SIG-M5 treated with dmso at 0.1 percent for 504 hours (cell line): ENCODE data around the gene ARL14.
"Not testable (repeated sequence)": the region's sequence is repeated elsewhere in the genome, so short reads cannot be mapped to it uniquely, and the experiment has no call there.

Source experiments
- DNase-seq: peaks from one replicate; lab custom pipeline; 2025; ENCODE audit not compliant: unreplicated experiment; lab: John Stamatoyannopoulos, UW

ARL14 gene

DNA sequence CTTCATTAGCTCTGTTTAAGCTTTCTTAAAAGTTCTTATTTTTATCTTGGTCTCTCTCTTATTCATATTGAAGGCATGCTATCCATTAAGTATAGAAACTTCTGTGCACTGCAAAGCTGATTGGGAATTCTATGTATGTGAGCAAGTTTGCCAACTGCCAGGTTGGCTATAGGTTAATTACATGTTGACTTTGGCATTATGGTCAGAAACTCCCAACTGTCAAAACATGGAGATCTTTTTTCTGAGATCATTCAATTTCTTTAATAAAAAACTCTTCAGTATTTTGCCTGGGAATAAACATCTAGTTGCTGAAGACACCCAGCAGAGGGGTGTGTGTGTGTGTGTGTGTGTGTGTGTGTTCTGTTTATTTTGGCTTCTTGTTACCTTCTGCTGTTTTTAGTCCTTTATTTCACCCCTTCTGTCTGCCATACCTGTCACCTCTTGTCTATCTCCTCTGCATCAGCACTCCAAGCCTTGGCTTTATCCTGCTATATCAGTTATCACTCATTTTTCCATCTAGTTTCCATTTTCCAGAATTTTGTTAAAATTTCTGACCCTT, 1.3 kb upstream of the ARL14 start:
- DNase-seq: no peak

DNA sequence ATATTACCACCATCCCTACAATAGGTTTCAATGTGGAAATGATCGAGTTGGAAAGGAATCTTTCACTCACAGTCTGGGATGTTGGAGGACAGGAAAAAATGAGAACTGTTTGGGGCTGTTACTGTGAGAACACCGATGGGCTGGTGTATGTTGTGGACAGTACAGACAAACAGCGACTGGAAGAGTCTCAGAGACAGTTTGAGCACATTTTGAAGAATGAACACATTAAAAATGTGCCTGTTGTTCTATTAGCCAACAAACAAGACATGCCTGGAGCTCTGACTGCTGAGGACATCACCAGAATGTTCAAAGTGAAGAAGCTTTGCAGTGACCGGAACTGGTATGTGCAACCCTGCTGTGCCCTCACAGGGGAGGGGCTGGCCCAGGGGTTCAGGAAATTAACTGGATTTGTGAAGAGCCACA, 510 bp downstream of the ARL14 start:
- DNase-seq: no peak

DNA sequence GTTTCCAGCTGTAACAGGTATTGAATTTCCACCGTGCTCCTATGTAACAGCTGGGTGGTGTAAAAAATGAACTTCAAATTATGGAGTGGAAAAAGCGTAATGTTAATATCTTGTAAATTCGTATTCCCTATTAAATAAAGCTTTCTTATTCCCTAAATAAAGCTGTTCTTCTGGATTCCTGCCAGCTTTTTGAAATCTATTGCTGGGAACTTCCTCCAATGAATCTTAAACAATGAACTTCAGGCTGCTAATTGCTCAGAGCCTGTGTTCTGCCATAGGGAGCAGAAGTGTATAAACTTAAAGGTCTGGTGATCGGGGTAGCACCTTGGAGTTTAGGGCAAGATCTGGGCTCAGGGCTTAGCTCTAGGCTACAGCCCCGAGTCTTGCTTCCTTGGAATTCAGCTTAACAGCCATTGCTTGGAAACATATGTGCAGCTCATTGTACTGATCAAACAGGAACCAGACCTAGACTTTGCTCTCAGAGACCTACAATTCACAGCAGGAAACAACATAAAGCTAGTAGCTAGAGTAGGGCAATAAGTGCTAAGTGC, 1.4 kb downstream of the ARL14 start:
- no peak for DNase-seq

DNA sequence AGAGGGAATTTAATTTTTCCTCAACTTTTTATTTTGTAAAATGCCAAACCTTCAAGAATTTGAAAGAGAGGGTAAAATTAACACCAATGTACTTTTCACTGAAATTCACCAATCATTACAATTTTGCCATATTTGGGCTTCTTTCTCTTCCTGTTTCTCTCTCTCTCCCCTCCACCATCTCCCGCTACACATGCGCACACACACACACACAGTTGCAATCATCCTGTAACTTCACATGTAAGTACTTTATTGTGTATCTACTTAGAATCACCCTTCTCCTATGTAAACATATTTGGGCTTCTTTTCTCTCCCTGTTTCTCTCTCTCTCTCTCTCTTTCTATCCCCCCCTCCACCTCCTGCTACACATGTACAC, 7.4 kb downstream of the ARL14 start:
- DNase-seq: no peak

DNA sequence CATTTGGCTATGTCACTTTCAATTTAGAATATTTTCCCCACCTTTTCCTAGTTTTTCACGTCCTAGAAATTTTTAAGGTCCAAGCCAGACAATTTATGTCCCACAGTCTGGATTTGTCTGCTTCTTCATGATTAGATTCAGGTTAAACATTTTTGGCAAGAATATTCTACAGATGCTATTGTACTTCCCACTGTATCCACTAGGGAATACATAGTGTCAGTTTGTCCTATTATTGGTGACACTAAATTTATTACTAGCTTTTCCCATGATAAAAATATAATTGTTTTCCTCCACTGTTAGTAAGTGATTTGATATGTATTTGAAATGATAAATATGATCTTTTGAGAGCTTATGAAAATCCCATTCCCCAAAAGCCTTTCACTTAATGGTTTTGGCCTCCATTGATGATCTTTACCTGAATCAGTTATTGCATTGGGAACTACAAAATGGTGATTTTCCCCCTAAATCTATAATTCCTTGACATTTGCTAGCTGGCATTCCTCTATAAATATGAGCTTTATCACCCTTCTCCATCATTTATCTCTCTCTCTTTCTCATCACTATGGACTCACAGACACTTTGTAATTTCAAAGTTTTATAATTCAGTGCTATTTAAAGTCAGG, 8.3 kb downstream of the ARL14 start:
- DNase-seq: no peak

DNA sequence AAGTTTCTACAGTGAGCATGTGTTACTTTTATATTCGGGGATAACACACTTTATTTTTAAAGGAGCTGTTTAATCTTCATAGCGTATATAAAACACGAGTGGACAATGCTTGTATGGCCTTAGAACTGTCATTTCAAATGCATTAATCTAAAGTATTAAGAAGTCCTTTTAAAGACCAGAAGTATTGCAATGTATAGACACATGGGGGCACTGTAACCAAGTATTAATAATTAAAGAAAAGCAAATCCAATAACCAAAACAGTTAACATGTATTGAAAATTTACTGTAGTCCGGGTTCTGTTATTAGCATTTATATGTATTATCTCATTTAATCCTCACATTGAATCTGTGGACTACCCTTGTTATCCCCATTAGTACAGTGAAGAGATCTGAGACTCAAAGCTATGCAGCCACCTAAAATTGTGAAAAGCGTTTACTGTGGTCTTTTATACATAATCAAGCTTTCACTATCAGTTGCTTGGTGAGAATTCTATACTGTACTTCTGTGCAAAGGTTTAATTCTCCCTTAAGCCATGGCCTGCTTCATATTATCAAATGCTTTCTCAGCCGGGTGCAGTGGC, 10.1 kb downstream of the ARL14 start:
- DNase-seq: peak; percentile 45

DNA sequence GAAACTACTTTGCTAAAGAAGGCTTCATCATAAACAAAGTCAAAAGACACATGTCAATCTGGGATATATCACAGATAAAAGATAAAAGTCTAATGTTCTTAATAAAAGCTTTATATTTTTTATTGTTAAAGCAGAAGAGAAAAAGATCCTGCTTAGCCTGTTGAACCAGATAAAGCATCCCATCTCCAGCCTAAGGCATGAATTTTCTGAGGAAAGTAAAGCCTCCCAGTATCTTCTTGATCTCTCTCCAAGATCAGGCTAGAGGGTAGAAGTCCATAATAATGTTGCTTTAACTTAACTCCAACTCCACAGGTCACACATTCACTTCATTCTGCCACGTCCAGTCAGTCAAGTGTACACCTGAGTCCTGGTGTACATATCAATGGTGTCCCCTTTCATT, 14.2 kb downstream of the ARL14 start:
- no peak for DNase-seq

DNA sequence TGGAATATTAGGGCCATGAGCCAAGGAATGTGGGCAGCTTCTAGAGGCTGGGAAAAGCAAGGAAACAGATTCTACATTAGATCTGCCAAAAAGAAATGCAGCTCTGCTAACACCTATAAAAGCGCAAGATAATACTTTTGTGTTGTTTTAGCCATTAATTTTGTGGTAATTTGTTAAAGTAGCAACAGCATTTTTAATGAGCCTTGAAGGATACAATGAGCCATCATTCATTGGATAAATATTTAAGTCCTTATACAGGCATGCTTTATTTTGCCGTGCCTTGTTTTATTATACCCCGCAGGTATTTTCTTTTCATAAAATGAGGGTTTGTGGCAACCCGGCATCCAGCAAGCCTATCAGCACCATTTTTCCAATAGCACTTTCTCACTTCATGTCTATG, 15.0 kb downstream of the ARL14 start:
- no peak for DNase-seq

DNA sequence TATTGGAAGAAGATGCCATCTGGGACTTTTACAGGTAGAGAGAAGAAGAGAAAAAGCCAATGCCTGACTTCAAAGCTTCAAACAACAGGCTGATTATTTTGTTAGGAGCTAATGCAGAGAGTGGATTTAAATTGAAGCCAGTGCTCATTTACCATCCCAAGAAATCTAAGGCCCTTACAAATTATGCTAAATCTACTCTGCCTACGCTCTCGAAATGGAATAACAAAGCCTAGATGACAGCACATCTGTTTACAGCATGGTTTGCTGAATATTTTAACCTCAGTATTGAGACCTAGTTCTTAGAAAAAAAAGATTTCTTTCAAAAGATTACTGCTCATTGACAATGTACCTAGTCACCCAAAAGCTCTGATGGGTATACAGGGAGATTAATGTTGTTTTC, 16.2 kb downstream of the ARL14 start:
- no peak for DNase-seq

DNA sequence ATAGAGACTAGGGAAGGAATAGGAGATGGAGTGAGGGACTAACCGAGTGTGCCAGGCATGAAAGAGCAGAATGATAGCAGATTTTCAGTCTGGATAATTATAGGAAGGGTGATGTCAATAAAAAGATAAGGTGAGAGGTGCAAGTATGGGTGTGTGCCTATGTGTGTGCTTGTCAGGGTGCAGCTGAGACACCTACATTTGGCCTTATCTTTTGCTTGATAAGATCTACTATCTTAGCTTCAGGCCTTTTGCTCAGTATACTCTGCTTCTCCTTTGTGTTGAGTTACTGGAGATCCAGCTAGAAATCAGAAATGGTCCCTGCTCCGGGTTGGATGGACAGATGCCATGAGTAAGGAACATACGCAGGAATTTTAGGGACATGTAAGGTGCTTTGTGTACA, 17.4 kb downstream of the ARL14 start:
- no peak for DNase-seq

DNA sequence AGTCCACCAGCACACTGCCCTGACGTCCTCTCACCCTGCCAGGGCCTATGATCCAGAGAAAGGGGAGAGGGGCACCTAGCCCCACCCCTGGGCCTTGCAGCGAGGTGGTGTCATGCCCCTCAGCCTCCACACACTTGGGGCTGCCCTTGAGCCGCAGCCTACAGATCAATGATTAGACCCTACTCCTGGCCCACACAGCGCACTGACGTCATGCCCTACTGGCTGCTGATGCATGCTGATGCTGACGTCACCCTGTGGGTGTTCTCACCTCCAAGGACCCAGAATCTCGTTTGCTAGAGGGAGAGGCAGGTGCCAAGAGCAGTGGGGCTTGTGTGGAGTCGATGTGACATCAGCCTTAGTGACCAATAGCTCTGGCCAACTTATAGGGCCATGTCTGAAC, 18.0 kb downstream of the ARL14 start:
- DNase-seq: no peak

DNA sequence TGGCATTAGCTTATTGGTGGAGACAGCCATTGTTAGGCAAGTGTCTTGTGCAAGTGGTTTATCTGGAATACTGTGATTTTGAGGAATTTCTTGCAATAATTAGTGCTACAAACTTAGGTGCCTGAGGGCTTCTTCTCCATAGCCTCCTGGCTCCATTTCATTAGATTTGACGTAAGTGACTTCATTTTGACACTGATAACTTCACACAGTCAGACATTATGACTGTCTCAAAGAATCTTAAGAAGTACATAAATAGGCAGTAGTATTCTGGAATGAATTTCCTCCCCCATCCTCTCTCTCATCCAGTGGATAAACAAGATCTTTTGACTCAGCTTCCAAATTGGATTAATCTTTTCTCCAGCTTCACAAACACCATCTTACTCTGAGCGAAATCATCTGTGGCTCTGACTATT, 19.0 kb downstream of the ARL14 start:
- no peak for DNase-seq

DNA sequence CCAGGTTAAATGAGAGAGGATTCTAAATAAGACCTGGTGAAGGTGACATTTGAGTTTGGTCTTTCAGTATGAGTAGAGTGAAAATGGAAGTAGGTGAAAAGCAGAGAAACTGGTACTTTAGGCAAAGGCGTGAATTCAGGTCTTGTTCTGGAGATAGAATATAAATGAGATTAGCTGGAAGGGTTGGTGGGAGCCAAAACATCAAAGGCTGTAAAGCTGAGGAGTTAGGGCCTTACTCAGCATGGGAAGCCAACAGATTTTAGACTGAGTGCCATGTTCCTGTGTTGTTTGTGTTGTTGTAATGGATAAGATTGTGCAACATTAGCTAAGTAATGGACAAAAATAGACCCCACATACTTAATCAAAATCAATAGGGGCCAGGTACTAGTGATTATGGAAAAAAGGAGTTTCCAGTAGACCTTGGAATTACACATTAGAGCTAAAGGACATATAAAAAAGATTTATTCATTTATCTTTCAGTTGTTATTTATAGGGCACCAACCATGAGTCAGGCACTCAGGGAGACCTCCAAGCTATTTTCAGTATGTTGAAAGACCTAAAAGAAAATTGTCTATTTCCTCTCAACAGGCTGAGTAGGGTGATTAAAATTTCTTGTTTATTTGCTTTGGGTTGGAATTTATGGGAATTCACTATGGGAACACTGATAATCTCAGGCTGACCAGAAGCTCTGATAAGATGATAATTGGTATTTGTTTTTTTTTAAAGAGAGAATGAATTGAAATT, 20.8 kb downstream of the ARL14 start:
- no peak for DNase-seq

DNA sequence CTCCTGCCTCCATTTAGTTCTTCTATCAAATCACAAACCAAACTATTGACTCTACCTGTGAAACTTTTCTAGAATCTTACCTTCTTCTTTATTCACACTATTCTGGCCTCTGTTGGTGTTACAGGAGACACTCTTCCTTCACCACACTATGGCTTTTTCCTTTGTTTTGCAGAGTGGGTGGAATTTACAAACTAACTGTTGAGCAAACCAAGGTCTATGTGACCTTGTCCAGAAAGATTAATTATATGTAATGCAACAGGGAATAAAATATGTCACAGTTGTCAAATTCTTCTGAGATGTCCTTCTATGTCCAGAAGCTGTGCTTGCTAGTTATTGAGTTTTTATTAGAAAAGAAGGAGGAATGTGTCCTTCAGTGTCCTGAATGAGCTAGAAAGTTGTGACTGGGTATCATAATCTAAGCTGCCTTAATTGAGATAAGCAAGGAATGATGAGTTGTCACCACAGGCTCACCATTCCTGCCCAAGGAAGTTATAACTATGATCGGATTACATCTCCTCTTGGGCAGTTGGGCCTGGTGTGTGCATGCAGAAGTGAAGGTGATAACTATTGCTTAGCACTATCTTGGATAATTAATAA, 21.7 kb downstream of the ARL14 start:
- no peak for DNase-seq

DNA sequence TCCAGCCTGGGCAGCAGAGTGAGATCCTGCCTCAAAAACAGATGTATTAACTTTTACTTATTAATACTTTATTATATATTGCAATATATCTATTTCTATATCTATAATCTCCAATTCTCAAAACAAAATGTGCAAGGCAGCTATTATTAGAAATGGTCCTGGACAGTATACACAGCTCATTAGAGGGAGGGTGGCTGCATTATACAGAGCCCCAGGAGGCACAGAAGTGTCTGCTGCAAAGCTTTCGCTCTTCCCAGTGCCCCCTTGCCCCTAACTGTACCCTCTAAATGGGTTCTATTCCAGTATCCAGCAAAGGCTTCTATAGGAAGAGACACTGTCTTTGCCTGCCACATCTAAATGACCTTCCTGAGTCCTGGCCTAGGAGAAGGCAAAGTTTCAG, 24.5 kb downstream of the ARL14 start:
- no peak for DNase-seq

DNA sequence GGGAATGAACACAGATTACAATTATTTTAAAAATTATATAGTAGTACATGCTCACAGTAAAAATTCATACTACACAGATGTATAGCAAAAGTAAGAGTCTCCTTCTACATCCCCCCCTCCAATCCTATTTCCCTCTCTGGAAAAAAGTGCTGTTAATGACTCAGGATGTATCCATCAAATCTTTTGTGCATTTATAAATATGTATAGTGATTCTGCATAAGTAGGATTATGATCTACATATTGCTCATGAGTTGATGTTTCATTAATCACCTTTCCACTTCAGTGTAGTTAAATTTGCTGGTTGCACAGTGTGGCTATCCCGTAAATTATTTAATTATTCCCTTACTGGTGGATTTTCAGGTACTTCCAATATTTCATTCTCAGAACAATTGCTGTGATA, 25.3 kb downstream of the ARL14 start:
- DNase-seq: no peak

DNA sequence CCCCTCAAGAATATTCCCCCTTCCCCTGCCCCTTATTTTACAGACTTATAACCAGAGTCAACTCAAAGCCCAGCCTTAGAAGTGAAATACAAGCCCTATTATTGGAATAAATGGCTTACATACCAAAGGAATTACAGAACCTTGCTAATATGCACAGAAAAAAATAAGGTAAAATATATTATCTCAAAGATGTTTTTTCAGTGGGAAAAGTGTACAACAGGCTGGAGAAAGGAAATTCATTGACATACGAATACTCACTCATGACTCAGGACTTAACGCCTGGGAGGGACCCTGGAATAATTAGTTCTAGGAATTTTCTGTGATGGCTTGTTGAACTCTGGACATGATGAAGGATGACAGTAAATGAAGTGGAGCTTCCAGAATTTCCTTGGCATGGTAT, 27.0 kb downstream of the ARL14 start:
- DNase-seq: no peak

DNA sequence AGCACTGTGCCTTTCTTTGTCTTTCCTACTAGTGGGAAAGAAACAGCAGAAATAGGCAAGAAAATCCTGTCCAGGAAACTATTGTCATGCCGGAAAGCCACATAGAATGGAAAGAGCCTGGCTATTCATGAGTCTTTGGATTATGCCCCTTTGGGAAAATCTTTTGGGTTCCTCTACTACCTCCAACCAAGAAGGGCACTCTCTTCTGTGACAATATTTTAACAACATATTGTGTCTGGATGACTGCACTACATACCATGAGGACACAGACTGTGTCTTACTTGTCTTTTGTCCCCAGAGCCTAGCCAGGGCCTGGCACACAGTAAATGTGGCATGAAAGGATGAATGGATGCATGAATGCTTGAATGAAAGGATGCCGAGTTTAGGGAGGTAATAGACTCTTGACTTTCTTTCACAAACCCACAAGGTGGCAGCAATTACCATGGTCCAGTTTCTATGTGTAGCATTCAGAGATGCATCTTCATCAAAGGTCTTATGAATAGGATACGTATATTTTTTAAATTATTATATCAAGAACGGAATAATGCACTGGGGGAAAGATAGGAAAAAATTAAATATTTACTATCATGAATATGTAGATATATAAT, 30.3 kb downstream of the ARL14 start:
- peak; percentile 25 for DNase-seq

DNA sequence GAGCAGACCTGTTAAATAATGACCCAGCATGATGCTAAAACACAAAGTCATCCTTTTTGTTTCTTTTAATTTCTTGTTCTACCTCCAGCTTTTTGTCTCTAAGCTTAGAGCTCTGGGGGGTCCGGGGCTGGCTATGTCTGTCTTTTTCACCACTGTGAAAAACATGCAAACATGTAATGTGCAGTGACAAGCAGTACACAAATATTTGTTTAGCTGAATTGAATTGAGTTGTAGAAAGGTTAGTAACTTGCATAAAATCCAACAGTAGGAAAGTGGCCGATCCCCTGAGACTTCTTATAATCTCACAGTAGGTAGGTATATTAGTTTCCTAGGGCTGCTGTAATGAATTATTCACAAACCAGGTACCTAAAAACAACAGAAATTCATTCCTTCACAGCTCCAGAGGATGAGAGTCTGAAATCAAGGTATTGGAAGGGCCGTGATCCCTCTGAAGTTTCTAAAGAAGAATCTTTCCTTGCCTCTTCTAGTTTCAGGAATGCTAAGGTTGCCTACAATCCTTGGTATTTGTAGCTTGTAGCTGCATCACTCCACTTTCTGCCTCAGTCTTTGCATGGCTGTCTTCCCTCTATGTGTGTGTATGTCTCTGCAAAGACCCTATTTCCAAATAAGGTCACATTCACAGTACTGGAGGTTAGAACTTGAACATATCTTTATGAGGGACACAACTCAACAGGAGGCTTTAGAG, 32.7 kb downstream of the ARL14 start:
- DNase-seq: no peak

DNA sequence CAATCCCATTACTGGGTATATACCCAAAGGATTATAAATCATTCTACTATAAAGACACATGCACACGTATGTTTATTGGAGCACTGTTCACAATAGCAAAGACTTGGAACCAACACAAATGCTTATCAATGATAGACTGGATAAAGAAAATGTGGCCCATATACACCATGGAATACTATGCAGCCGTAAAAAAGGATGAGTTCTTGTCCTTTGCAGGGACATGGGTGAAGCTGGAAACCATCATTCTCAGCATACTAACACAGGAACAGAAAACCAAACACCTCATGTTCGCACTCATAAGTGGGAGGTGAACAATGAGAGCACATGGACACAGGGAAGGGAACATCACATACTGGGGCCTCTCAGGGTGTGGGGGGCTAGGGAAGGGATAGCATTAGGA, 36.2 kb downstream of the ARL14 start:
- DNase-seq: not testable (repeated sequence)

DNA sequence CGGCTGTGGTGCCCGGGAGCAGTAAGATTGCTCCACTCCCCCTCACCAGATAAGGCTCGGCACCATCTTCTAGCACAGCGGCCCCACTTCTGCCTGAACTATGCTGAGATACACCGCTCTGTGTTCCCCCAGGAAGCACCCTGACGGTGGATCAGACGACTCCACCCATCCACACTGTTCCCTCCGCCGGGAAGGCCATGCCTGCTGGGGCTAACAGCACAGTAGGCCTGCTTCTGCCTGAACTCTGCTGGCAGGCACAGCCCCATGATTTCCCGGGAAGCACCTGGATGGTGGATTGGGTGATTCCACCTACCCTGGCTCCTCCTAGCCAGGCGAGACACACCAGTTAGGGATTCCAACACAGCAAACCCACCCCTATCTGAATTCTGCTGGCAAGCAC, 42.8 kb downstream of the ARL14 start:
- DNase-seq: no peak
